ENCODE data around the gene ZNF32. TPM values are rescaled to one million over a fixed set of nuclear protein-coding genes. Genes with fewer than 3 reads are reported as not detected.
A peak's percentile ranks its signal among the peaks of the same experiment; 100 is the strongest.

The ZNF32 gene
- polyA plus RNA-seq, 1 donor from 2014 or later, result 162 TPM

DNA sequence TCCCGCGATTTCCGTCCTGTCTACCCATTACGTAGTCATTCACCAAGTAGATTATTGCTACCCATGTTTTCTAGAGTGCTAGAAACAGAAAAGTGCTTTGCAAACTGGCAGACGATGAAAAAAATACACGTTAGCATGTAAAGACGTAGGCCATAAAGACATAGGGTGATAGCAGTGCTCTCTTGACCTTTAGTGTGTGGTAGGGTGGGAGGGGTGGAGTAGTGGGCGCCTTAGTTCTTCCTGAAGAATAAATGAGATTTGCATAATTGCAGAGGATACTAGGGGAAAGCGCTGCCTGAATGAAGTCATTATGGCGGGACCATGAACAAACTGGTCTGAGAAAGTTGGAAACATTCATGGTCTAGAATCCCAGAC is 41.5 kb downstream of the ZNF32 start:
- no peaks in the 10 kb centered on the region for H3K27me3 ChIP-seq (ENCODE audit: insufficient read depth, low read depth, low read length)
- H3K27ac ChIP-seq (ENCODE audit: low read length), result no peak overlapping the region
- H3K79me2 ChIP-seq (replicated peaks; ENCODE audit: insufficient read depth, low read length), result no peaks in the 10 kb centered on the region
- peak overlapping the region; percentile 97 for H3K4me3 ChIP-seq (ENCODE audit: low read length)
- no peaks in the 10 kb centered on the region for H3K36me3 ChIP-seq (ENCODE audit: insufficient read depth, low read length)
- H3F3A ChIP-seq (ENCODE audit: insufficient read depth, low read length, poor library complexity, severe bottlenecking), result no peaks in the 10 kb centered on the region
- peak overlapping the region; percentile 88 for H2AFZ ChIP-seq (ENCODE audit: low read depth, low read length)
- H4K20me1 ChIP-seq (ENCODE audit: insufficient read depth), result no peaks in the 10 kb centered on the region
- TF ChIP-seq, protein P1, sequence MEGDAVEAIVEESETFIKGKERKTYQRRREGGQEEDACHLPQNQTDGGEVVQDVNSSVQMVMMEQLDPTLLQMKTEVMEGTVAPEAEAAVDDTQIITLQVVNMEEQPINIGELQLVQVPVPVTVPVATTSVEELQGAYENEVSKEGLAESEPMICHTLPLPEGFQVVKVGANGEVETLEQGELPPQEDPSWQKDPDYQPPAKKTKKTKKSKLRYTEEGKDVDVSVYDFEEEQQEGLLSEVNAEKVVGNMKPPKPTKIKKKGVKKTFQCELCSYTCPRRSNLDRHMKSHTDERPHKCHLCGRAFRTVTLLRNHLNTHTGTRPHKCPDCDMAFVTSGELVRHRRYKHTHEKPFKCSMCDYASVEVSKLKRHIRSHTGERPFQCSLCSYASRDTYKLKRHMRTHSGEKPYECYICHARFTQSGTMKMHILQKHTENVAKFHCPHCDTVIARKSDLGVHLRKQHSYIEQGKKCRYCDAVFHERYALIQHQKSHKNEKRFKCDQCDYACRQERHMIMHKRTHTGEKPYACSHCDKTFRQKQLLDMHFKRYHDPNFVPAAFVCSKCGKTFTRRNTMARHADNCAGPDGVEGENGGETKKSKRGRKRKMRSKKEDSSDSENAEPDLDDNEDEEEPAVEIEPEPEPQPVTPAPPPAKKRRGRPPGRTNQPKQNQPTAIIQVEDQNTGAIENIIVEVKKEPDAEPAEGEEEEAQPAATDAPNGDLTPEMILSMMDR (IDR thresholded peaks at IDR 0.05; ENCODE audit: poor library complexity, severe bottlenecking), result no peak
- H3K9ac ChIP-seq (ENCODE audit: low read length), result peak overlapping the region; percentile 66
- no peaks in the 10 kb centered on the region for H3K9me2 ChIP-seq (ENCODE audit: insufficient read depth, low read length)
- no peaks in the 10 kb centered on the region for H3K9me3 ChIP-seq (ENCODE audit: low read length)
- peak overlapping the region; percentile 78 for H3K4me2 ChIP-seq (ENCODE audit: low read length)

DNA sequence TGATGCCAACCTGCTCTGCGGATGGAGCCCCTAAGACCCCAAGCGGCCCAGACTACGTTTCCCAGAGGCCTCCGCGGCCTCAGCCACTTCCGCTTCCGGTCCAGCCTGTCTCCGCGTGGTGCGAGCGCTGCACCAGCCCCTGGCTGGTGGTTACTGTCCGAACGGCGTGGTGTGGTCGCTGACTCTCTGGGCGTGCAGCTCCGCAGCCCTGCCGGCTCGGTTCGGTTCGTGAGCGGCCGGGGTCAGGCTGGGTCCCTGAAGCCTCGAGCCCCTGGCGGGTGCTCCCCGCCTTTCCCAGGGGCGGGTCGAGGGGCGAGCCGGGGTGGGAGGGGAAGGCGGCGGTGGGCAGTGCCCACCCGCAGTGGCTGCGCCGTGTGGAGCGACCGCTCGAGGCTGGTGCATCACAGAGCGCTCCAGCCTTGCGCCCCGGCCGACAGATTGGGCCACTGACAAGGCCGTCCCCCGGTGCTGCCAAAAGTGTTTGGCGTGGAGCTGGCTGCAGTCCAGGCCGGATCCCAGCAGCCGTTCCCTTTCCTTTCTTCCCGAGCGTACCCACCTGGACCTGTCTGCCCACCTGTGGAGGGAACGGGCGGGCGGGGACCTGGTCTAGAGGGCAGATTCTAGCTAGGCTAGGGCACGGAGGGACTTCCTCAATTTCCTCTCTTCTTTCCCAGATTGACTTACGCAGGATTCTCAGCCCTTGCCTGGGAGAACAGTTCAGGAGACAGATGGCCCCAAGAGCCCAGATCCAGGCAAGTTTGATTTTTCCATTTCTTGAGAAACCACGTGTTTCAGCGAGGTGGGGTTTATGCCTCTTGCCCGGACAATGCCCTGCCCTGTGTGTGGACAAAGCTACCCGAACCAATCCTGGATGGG is 42.1 kb downstream of the ZNF32 start, which contains the start of gene ZNF485:
Gene ZNF485 (plus strand): TSS at position 116 of the 876 bp plus-strand sequence. CDS start 613 bp downstream, at position 729.
- H3K9me2 ChIP-seq (ENCODE audit: insufficient read depth, low read length), result no peaks in the 10 kb centered on the region
- peak within 1 kb of the TSS; percentile 88 for H2AFZ ChIP-seq (ENCODE audit: low read depth, low read length)
- peak within 1 kb of the TSS; percentile 97 for H3K4me3 ChIP-seq (ENCODE audit: low read length)
- H3K27ac ChIP-seq (ENCODE audit: low read length), result no peak within 1 kb of the TSS
- no peaks in the 10 kb centered on the region for H3K79me2 ChIP-seq (replicated peaks; ENCODE audit: insufficient read depth, low read length)
- TF ChIP-seq, protein P1 (IDR thresholded peaks at IDR 0.05; ENCODE audit: poor library complexity, severe bottlenecking), result peak; percentile 25
- TF ChIP-seq RAD21 (conservative IDR thresholded peaks at IDR 0.05) (no peak), SMC3 (conservative IDR thresholded peaks at IDR 0.05; ENCODE audit: poor library complexity) (no peak), MXI1 (conservative IDR thresholded peaks at IDR 0.05; ENCODE audit: poor library complexity, severe bottlenecking) (peak; percentile 97), EP300 (conservative IDR thresholded peaks at IDR 0.05; ENCODE audit: poor library complexity, severe bottlenecking) (no peak), POLR2AphosphoS5 (IDR thresholded peaks at IDR 0.05) (peak; percentile 47), TAF1 (IDR thresholded peaks at IDR 0.05; ENCODE audit: low read depth) (peak; percentile 60)
- TF ChIP-seq, protein P2, sequence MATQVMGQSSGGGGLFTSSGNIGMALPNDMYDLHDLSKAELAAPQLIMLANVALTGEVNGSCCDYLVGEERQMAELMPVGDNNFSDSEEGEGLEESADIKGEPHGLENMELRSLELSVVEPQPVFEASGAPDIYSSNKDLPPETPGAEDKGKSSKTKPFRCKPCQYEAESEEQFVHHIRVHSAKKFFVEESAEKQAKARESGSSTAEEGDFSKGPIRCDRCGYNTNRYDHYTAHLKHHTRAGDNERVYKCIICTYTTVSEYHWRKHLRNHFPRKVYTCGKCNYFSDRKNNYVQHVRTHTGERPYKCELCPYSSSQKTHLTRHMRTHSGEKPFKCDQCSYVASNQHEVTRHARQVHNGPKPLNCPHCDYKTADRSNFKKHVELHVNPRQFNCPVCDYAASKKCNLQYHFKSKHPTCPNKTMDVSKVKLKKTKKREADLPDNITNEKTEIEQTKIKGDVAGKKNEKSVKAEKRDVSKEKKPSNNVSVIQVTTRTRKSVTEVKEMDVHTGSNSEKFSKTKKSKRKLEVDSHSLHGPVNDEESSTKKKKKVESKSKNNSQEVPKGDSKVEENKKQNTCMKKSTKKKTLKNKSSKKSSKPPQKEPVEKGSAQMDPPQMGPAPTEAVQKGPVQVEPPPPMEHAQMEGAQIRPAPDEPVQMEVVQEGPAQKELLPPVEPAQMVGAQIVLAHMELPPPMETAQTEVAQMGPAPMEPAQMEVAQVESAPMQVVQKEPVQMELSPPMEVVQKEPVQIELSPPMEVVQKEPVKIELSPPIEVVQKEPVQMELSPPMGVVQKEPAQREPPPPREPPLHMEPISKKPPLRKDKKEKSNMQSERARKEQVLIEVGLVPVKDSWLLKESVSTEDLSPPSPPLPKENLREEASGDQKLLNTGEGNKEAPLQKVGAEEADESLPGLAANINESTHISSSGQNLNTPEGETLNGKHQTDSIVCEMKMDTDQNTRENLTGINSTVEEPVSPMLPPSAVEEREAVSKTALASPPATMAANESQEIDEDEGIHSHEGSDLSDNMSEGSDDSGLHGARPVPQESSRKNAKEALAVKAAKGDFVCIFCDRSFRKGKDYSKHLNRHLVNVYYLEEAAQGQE (IDR thresholded peaks at IDR 0.05; ENCODE audit: borderline replicate concordance), result no peak
- H3K4me2 ChIP-seq (ENCODE audit: low read length), result peak within 1 kb of the TSS; percentile 78
- peak within 1 kb of the TSS; percentile 66 for H3K9ac ChIP-seq (ENCODE audit: low read length)
- H3K36me3 ChIP-seq (ENCODE audit: insufficient read depth, low read length), result no peaks in the 10 kb centered on the region
- H3K27me3 ChIP-seq (ENCODE audit: insufficient read depth, low read depth, low read length), result no peaks in the 10 kb centered on the region
- H3F3A ChIP-seq (ENCODE audit: insufficient read depth, low read length, poor library complexity, severe bottlenecking), result no peaks in the 10 kb centered on the region
- no peaks in the 10 kb centered on the region for H3K9me3 ChIP-seq (ENCODE audit: low read length)
- H4K20me1 ChIP-seq (ENCODE audit: insufficient read depth), result no peaks in the 10 kb centered on the region

Measured in neural cell (in vitro differentiated cells).